K562 (cell line): Measurements from ENCODE around the gene HS2ST1. TPM values are rescaled to one million over a fixed set of nuclear protein-coding genes. Genes with fewer than 3 reads are reported as not detected.
A peak's percentile ranks its signal among the peaks of the same experiment; 100 is the strongest.

Experiments used
- BHLHE40 ChIP-seq: IDR thresholded peaks from 2 replicates; pipeline ENCODE4 v1.6.1; 2011; ENCODE audit warnings: low read length, improper control_type of control experiment
- ERF ChIP-seq: fragments of 450-650 bp; formaldehyde crosslinking; IDR thresholded peaks from 2 replicates; pipeline ENCODE4 v1.4.0; 2020; ENCODE audit warnings: mild to moderate bottlenecking, mixed read lengths
- IFI16 ChIP-seq: fragments of 250-450 bp; sonication (Bioruptor Pico); IDR thresholded peaks from 2 replicates; pipeline ENCODE4 v2.1.2; 2022; ENCODE audit warnings: mild to moderate bottlenecking, inconsistent platforms
- KLF13 ChIP-seq: fragments of 450-650 bp; IDR thresholded peaks from 2 replicates; pipeline ENCODE4 v1.6.1; 2016; ENCODE audit warnings: missing genetic modification characterization, low read depth, mild to moderate bottlenecking, missing compliant biosample characterization, moderate library complexity, borderline replicate concordance
- MYC ChIP-seq, 2 experiments: fragments of 250-450 bp in 1 of 2; sonication (Bioruptor Pico) in 1 of 2; IDR thresholded peaks; 2 replicates each; pipeline versions ENCODE4 v1.5.1 to v1.6.1; 2012 to 2021; ENCODE audit warnings: low read depth in 2 of 2, borderline replicate concordance in 1 of 2, improper control_type of control experiment in 1 of 2, low read length in 1 of 2, mild to moderate bottlenecking in 1 of 2, moderate library complexity in 1 of 2
- NRF1 ChIP-seq, 2 experiments: fragments of 450-650 bp; IDR thresholded peaks in 1 of 2; conservative IDR thresholded peaks in 1 of 2; 2 replicates each; pipeline ENCODE4 v1.6.1; 2014; ENCODE audit warnings: mild to moderate bottlenecking in 2 of 2
- RAD21 ChIP-seq, 2 experiments: fragments of 250-450 bp in 1 of 2; fragments of 450-650 bp in 1 of 2; sonication (Bioruptor Pico) in 1 of 2; formaldehyde crosslinking in 1 of 2; IDR thresholded peaks in 1 of 2; conservative IDR thresholded peaks in 1 of 2; 2 replicates each; pipeline versions ENCODE4 v1.4.0 to v1.8.0; 2020 to 2022; ENCODE audit warnings: mild to moderate bottlenecking in 2 of 2, moderate library complexity in 1 of 2
- SIRT6 ChIP-seq: IDR thresholded peaks from one replicate; pipeline ENCODE4 v1.6.1; 2012; ENCODE audit warnings: low read depth, mild to moderate bottlenecking, control low read depth, inconsistent platforms, low read length, moderate library complexity
- SMARCE1 ChIP-seq: fragments of 450-650 bp; IDR thresholded peaks from 2 replicates; pipeline ENCODE4 v1.7.1; 2016; ENCODE audit warnings: mild to moderate bottlenecking
- SRF ChIP-seq, 2 experiments: fragments of 250-450, 450-650 bp in 1 of 2; sonication (Bioruptor Pico) in 1 of 2; sonication (generic) in 1 of 2; formaldehyde crosslinking; IDR thresholded peaks; 2 replicates each; pipeline versions ENCODE4 v1.5.0 to v1.5.1; 2020 to 2022; ENCODE audit warnings: mild to moderate bottlenecking in 1 of 2, missing genetic modification reagents in 1 of 2
- ZNF217 ChIP-seq: sonication (generic); formaldehyde crosslinking; IDR thresholded peaks from 2 replicates; pipeline ENCODE4 v1.8.0; 2022; ENCODE audit warnings: mild to moderate bottlenecking, missing genetic modification reagents
- ZNF23 ChIP-seq: fragments of 250-450 bp; sonication (Bioruptor Pico); IDR thresholded peaks from 2 replicates; pipeline ENCODE4 v1.4.0; 2020; ENCODE audit warnings: mild to moderate bottlenecking
- polyA plus RNA-seq, 8 experiments: library from polyadenylated mRNA; depleted of rRNA in 4 of 8; stranded (reverse) in 5 of 8; unstranded in 3 of 8; fragments of >200 nt; fragmentation: Nextera tagmentation in 2 of 8; fragmentation: Illumina TruSeq in 1 of 8; extraction: Ambion mirVana in 2 of 8; extraction: Trizol in 1 of 8; gene quantifications; 2 replicates each; pipeline versions ENCODE4 v1.2.1 to v1.2.3, GENCODE V29; 2011 to 2014; ENCODE audit warnings: inconsistent platforms in 1 of 8, missing spikeins in 1 of 8
- total RNA-seq, 7 experiments: library from RNA; depleted of rRNA in 6 of 7; stranded (reverse); fragments of >200 nt in 6 of 7; fragmentation: Illumina TruSeq in 2 of 7; extraction: Trizol in 2 of 7; gene quantifications; 2 replicates each; pipeline versions ENCODE4 v1.2.1 to v1.2.3, GENCODE V29; 2011 to 2021; ENCODE audit warnings: low replicate concordance in 1 of 7
- TF ChIP-seq, protein P1 (sequence below), 2 experiments: fragments of 450-650 bp in 1 of 2; IDR thresholded peaks; 2 replicates each; pipeline ENCODE4 v1.6.1; 2011 to 2017; ENCODE audit warnings: low read depth in 2 of 2, antibody characterized with exemption in 1 of 2, borderline replicate concordance in 1 of 2, low read length in 1 of 2, mild to moderate bottlenecking in 1 of 2, mixed read lengths in 1 of 2; ENCODE audit not compliant: control insufficient read depth in 1 of 2
- TF ChIP-seq, protein P2 (sequence below), 2 experiments: fragments of 250-450 bp in 1 of 2; fragments of 450-650 bp in 1 of 2; sonication (Bioruptor Pico) in 1 of 2; IDR thresholded peaks; 2 replicates each; pipeline versions ENCODE4 v1.6.1 to v1.8.0; 2016 to 2021; ENCODE audit warnings: mild to moderate bottlenecking in 2 of 2, moderate library complexity in 2 of 2, missing compliant biosample characterization in 1 of 2, missing genetic modification characterization in 1 of 2
- TF ChIP-seq, protein P3 (sequence below), 2 experiments: IDR thresholded peaks; 2 replicates each; pipeline ENCODE4 v1.6.1; 2011; ENCODE audit warnings: borderline replicate concordance in 1 of 2, control low read depth in 1 of 2, low read depth in 1 of 2, low read length in 1 of 2, mild to moderate bottlenecking in 1 of 2, mixed read lengths in 1 of 2, moderate library complexity in 1 of 2; ENCODE audit not compliant: insufficient read depth in 1 of 2, insufficient read length in 1 of 2, poor library complexity in 1 of 2, severe bottlenecking in 1 of 2; ENCODE audit errors: extremely low read depth in 1 of 2
- TF ChIP-seq, protein P4 (sequence below), 2 experiments: fragments of 450-650 bp; conservative IDR thresholded peaks; 2 replicates each; pipeline ENCODE4 v1.6.1; 2017; ENCODE audit warnings: mild to moderate bottlenecking in 2 of 2, moderate library complexity in 2 of 2

HS2ST1 gene
- total and polyA plus RNA-seq, 9 of the 15 experiments (the other 6 are each of a cell fraction or from before 2014, with no cell fraction given), result 7.7 to 43.3 (median 25.8) TPM

DNA sequence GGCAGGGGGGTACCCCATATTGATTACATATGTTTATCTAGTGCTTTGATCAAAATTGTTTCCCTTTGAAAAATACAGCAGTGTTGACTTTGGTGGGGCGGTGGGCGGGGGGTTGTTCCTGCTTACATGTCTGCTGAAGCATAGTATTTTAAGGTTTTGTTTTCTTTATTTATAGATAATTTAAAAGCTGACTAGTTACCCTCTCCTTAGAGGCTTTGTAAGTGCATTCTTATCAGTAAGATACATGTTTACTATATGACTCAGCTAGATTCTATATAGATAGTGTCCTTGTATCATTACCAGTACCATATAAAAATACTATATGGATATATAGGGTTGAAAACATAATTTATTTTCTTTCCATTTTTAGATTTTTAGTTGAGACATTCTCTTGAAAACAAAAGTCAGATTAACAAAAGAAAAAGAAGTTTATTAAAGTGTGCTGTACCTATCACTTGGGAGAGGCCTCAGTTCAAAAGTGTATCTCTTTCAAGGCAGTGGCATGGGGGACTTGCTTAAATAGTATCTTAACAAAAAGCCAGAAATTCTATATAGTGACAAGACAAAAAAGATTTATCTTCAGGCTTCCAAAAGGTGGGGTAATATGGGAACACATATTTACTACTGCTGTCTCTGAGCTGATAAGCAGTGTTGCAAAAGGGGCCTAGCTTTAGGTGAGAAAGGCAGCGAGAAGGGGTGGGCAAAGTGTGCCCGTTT, 79.0 kb downstream of the HS2ST1 start (continued):
- TF ChIP-seq, protein P1, sequence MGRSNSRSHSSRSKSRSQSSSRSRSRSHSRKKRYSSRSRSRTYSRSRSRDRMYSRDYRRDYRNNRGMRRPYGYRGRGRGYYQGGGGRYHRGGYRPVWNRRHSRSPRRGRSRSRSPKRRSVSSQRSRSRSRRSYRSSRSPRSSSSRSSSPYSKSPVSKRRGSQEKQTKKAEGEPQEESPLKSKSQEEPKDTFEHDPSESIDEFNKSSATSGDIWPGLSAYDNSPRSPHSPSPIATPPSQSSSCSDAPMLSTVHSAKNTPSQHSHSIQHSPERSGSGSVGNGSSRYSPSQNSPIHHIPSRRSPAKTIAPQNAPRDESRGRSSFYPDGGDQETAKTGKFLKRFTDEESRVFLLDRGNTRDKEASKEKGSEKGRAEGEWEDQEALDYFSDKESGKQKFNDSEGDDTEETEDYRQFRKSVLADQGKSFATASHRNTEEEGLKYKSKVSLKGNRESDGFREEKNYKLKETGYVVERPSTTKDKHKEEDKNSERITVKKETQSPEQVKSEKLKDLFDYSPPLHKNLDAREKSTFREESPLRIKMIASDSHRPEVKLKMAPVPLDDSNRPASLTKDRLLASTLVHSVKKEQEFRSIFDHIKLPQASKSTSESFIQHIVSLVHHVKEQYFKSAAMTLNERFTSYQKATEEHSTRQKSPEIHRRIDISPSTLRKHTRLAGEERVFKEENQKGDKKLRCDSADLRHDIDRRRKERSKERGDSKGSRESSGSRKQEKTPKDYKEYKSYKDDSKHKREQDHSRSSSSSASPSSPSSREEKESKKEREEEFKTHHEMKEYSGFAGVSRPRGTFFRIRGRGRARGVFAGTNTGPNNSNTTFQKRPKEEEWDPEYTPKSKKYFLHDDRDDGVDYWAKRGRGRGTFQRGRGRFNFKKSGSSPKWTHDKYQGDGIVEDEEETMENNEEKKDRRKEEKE (IDR thresholded peaks at IDR 0.05; ENCODE audit: borderline replicate concordance in 1 of 2, control insufficient read depth in 1 of 2, low read depth in 2 of 2, low read length in 1 of 2), result no peak
- TF ChIP-seq, protein P2, sequence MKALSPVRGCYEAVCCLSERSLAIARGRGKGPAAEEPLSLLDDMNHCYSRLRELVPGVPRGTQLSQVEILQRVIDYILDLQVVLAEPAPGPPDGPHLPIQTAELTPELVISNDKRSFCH (CRISPR knock-in tag; IDR thresholded peaks at IDR 0.05), result no peak
- TF ChIP-seq, protein P2 (tag; IDR thresholded peaks at IDR 0.05), result no peak
- TF ChIP-seq KLF13 (tag) (no peak), SRF (CRISPR knock-in tag; IDR thresholded peaks at IDR 0.05) (no peak), RAD21 (CRISPR knock-in tag; conservative IDR thresholded peaks at IDR 0.05 in 1 of 2, IDR thresholded peaks at IDR 0.05 in 1 of 2) (no peak; a peak in 1 of 4 replicates), MYC (IDR thresholded peaks at IDR 0.05; ENCODE audit: low read depth, low read length) (no peak; the same call in 1 of the 2 replicates), MYC (CRISPR knock-in tag; IDR thresholded peaks at IDR 0.05; ENCODE audit: borderline replicate concordance, low read depth) (no peak), NRF1 (conservative IDR thresholded peaks at IDR 0.05 in 1 of 2, IDR thresholded peaks at IDR 0.05 in 1 of 2) (no peak), SMARCE1 (peak; percentile 98), BHLHE40 (no peak; the same call in 1 of the 2 replicates), ERF (CRISPR knock-in tag) (no peak), ZNF217 (no peak), SIRT6 (no peak), ZNF23 (no peak), IFI16 (CRISPR knock-in tag) (no peak)
- TF ChIP-seq, protein P3, sequence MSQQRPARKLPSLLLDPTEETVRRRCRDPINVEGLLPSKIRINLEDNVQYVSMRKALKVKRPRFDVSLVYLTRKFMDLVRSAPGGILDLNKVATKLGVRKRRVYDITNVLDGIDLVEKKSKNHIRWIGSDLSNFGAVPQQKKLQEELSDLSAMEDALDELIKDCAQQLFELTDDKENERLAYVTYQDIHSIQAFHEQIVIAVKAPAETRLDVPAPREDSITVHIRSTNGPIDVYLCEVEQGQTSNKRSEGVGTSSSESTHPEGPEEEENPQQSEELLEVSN (IDR thresholded peaks at IDR 0.05; ENCODE audit: borderline replicate concordance in 1 of 2, extremely low read depth in 1 of 2, insufficient read depth in 1 of 2, insufficient read length in 1 of 2, low read depth in 1 of 2, low read length in 1 of 2, poor library complexity in 1 of 2, severe bottlenecking in 1 of 2), result no peak
- TF ChIP-seq, protein P4, sequence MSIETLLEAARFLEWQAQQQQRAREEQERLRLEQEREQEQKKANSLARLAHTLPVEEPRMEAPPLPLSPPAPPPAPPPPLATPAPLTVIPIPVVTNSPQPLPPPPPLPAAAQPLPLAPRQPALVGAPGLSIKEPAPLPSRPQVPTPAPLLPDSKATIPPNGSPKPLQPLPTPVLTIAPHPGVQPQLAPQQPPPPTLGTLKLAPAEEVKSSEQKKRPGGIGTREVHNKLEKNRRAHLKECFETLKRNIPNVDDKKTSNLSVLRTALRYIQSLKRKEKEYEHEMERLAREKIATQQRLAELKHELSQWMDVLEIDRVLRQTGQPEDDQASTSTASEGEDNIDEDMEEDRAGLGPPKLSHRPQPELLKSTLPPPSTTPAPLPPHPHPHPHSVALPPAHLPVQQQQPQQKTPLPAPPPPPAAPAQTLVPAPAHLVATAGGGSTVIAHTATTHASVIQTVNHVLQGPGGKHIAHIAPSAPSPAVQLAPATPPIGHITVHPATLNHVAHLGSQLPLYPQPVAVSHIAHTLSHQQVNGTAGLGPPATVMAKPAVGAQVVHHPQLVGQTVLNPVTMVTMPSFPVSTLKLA (conservative IDR thresholded peaks at IDR 0.05), result 0 out of 4 replicates have a peak, but pooled peaks of 1 of the 2 experiments have one; percentile 18
